GM12865 (cell line): ENCODE data around the gene NFRKB.
"Not testable (repeated sequence)": the region's sequence is repeated elsewhere in the genome, so short reads cannot be mapped to it uniquely, and the experiment has no call there.

ENCODE experiments used
- DNase-seq: peaks from one replicate; pipeline ENCODE4 v3.0.0; 2010; ENCODE audit warnings: low read depth
- H3K4me3 ChIP-seq: 2 replicates; pipeline ENCODE4 v1.5.1; 2011; ENCODE audit warnings: mild to moderate bottlenecking, low read depth, low read length, control low read depth
- TF ChIP-seq, protein P1 (sequence below): IDR thresholded peaks from 2 replicates; pipeline ENCODE4 v1.5.1; 2011; ENCODE audit warnings: low read length, control low read depth, low read depth, inconsistent platforms; ENCODE audit not compliant: insufficient read depth; ENCODE audit errors: missing control alignments

Gene NFRKB

GRCh38 chr11:129856036-129856435 lies 39.3 kb downstream of the NFRKB start:
- DNase-seq = no peak
- TF ChIP-seq, protein P1, sequence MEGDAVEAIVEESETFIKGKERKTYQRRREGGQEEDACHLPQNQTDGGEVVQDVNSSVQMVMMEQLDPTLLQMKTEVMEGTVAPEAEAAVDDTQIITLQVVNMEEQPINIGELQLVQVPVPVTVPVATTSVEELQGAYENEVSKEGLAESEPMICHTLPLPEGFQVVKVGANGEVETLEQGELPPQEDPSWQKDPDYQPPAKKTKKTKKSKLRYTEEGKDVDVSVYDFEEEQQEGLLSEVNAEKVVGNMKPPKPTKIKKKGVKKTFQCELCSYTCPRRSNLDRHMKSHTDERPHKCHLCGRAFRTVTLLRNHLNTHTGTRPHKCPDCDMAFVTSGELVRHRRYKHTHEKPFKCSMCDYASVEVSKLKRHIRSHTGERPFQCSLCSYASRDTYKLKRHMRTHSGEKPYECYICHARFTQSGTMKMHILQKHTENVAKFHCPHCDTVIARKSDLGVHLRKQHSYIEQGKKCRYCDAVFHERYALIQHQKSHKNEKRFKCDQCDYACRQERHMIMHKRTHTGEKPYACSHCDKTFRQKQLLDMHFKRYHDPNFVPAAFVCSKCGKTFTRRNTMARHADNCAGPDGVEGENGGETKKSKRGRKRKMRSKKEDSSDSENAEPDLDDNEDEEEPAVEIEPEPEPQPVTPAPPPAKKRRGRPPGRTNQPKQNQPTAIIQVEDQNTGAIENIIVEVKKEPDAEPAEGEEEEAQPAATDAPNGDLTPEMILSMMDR = no peak
- no peak overlapping the region for H3K4me3 ChIP-seq

- no peak overlapping the region for H3K4me3 ChIP-seq
- no peak for DNase-seq
- TF ChIP-seq, protein P1 = no peak
These were observed 40.3 kb downstream of the NFRKB start for GRCh38 chr11:129855086-129855485.

GRCh38 chr11:129854232-129854805 lies 41.1 kb downstream of the NFRKB start:
- H3K4me3 ChIP-seq = no peak overlapping the region
- TF ChIP-seq, protein P1 = no peak
- DNase-seq = no peak

GRCh38 chr11:129853518-129854231 lies 41.7 kb downstream of the NFRKB start:
- H3K4me3 ChIP-seq = no peak overlapping the region
- peak; percentile 23 for DNase-seq
- TF ChIP-seq, protein P1 = no peak

DNA sequence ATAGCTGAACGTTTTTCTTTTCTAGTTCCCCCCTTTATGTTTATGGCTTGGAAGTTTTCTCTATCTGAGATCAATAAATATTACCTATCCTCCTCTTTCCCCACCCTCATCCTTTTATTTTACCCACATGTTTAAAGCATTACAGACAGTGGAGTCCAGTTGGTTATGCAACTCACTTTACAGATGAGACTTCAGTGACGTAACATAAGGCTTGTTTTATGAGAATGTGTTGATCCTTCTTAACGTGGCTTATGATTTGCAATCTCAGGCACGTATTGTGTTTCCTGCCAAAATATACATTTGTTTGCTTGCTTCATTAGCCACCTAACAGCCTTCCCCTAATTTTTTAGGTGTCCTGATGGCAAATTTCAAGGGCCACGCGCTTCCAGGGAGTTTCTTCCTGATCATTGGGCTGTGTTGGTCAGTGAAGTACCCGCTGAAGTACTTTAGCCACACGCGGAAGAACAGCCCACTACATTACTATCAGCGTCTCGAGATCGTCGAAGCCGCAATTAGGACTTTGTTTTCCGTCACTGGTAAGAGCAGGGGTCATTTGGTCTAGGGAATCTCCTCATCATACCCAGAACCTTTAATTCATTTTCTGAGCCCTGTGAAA lies 43.1 kb downstream of the NFRKB start:
- TF ChIP-seq, protein P1 = no peak
- H3K4me3 ChIP-seq = no peak overlapping the region
- no peak for DNase-seq

DNA sequence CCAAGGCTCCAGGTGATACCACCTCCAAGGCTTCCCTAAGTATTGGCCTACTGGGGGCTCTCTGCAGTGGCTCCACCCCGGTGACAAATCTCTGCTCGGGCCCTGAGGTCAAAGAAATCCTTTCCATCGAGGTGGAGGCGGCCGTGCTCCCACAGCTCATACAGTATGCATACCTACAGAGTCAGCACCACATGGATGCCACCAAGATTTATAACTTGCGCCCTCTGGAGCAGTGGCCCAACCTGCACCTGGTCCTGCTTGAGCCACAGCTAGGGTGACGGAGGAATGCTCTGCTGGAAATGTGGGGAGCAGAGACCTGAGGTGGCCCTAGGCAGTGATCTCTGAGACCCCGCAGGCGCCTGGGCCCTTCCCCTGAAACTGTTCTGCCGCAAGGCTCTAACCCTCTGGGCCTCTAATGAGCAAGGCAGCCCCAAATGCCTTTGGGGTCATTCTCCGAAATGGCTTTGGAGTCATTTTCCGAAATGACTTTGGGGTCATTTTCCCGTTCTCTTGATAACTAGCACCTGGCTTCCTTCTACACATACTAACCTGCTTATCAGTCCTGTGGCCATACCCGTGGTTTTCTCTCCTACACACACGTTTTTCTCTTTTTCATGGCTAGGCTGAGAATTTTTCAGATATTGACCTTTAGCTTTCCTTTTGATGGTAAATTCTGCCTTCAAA lies 45.8 kb downstream of the NFRKB start:
- DNase-seq = no peak

DNA sequence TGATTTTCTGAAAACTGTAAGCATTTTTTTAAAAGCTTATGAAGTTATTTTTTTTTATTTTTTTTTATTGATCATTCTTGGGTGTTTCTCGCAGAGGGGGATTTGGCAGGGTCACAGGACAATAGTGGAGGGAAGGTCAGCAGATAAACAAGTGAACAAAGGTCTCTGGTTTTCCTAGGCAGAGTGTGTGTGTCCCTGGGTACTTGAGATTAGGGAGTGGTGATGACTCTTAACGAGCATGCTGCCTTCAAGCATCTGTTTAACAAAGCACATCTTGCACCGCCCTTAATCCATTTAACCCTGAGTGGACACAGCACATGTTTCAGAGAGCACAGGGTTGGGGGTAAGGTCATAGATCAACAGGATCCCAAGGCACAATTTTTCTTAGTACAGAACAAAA lies 48.0 kb downstream of the NFRKB start:
- not testable (repeated sequence) for H3K4me3 ChIP-seq, DNase-seq

More for the DNA sequence above, 45.8 kb downstream of the NFRKB start:
- TF ChIP-seq, protein P1 = no peak
- H3K4me3 ChIP-seq = no peak overlapping the region
